Activated CD8-positive, alpha-beta T cell treated with anti-CD3 and anti-CD28 coated beads, Interleukin-2, amount 10 ng/mL, durations not matched to agents 7 days and 5 days (primary cell): ENCODE measurements around the gene PAK6. TPM values are rescaled to one million over a fixed set of nuclear protein-coding genes. Genes with fewer than 3 reads are reported as not detected.

Experiments
- ATAC-seq: fragments of 150-1000 bp; cut with Tn5 transposase; one replicate; pipeline ENCODE4 v1.10.0; 2021; ENCODE audit warnings: moderate library complexity
- CTCF ChIA-PET: fragments of 350-600 bp; sonication (Branson Sonifier 250); formaldehyde crosslinking; loops from one replicate; lab custom pipeline; 2021; ENCODE audit warnings: antibody characterized with exemption; lab: Charles Lee
- POLR2A ChIA-PET: fragments of 350-600 bp; sonication (Branson Sonifier 250); formaldehyde crosslinking; loops from one replicate; lab custom pipeline; 2021; ENCODE audit warnings: antibody characterized with exemption; lab: Charles Lee
- DNase-seq: peaks from one replicate; pipeline ENCODE4 v3.0.0-alpha.2; 2020
- H3K27ac Mint-ChIP-seq: one replicate; pipeline ENCODE4 v1.8.0; 2021; ENCODE audit warnings: mild to moderate bottlenecking, mixed read lengths
- H3K27me3 Mint-ChIP-seq: one replicate; pipeline ENCODE4 v1.8.0; 2021; ENCODE audit warnings: low read depth, mixed read lengths
- H3K36me3 Mint-ChIP-seq: one replicate; pipeline ENCODE4 v1.8.0; 2021; ENCODE audit warnings: low read depth, mixed read lengths
- H3K4me1 Mint-ChIP-seq: one replicate; pipeline ENCODE4 v1.8.0; 2021; ENCODE audit warnings: low read depth, mixed read lengths
- H3K4me3 Mint-ChIP-seq: one replicate; pipeline ENCODE4 v1.8.0; 2021; ENCODE audit warnings: mild to moderate bottlenecking, mixed read lengths
- H3K9me3 Mint-ChIP-seq: one replicate; pipeline ENCODE4 v1.8.0; 2022; ENCODE audit warnings: mixed read lengths; ENCODE audit not compliant: insufficient read depth
- total RNA-seq, 2 experiments: library from RNA; stranded (reverse); gene quantifications; one replicate each; pipeline ENCODE4 v1.2.3, GENCODE V29; 2021

PAK6 gene
- total RNA-seq, 2 experiments from 2014 or later, result 1.2 to 1.4 TPM

DNA sequence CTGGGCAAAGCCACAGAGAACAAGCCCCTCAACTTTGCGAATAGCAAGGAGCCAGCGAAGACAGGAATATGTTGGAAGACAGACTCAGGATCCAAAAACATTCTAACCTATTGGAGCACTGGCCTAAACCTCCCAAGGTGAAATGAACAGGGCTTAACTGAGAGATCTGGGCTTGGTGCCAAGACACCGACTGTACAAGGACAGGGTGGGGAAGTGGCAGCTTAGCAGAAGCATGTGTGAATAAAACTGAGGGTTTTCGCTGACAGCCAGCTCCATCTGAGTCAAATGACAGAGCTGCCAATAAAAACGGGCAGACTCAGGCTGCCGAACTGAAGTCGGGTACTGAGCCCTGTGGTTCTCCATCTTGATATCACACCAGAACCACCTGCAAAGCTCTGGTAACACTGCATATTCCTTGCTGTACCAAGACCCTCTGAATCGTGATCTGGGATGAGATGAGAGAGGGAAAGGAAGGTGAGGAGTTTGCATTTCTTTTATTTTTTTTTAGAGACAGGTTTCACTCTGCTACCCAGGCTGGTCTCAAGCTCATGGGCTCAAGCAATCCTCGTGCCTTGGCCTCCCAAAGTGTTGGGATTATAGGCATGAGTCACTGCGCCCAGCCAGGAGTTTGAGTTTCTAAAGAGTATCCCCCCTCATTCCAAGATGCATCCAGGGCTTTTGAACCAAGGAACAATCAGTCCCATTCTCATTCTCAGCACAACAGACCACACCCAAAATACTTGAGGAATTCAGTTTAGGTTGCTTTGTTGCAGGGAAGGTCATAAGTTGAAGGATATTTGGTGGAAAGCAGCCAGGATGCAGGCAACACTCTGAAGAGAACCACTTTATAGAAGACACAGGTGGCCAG, 74.9 kb downstream of the PAK6 start:
- ATAC-seq (no peak), DNase-seq (peak; percentile 47)
- ChIA-PET CTCF (interaction anchor here (0.8 to 21.9 kb wide), 7 partner anchors 6 to 38 kb away, joined by 3 to 559 read pairs (median 3); partner anchors contain the start of genes ANKRD63, CCDC9B and INAFM2), POLR2A (interaction anchor here (0.9 kb wide), 1 partner anchor 22 kb away, joined by 5 read pairs; no protein-coding TSS in a partner anchor)
- Mint-ChIP-seq H3K27ac (peak overlapping the region; percentile 22), H3K9me3 (no peaks in the 10 kb centered on the region), H3K4me1 (peaks cover 22% of the 10 kb centered on the region), H3K36me3 (no peaks in the 10 kb centered on the region), H3K27me3 (peaks cover 54% of the 10 kb centered on the region), H3K4me3 (no peak overlapping the region)

DNA sequence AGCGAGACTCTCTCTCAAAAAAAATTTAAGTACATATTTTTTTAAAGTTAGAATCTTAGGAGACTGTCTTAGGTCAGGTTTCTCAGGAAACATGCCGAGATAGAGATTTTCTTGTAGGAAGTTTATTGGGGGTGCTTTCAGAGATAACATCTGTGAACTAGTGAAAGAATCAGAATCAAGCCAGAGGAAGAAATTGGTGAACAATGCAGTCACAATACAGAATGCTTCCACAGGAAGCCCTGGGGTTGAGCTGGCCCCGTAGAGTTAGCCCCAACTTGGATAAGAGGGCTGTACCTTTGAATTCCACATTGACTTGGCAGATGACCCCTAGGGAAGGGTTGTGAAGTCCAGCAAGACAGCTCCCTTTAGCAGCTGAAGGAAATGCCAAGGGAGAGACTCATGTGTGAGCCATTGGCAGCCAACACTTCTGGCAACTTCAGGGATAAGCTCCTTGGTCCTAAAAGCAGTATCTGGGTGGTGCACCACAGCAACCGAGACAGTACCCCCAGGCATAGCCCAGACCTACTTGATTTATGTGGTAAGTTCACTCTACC, 75.9 kb downstream of the PAK6 start:
- Mint-ChIP-seq H3K9me3 (no peaks in the 10 kb centered on the region), H3K36me3 (no peaks in the 10 kb centered on the region), H3K27me3 (peaks cover 56% of the 10 kb centered on the region), H3K4me1 (peaks cover 12% of the 10 kb centered on the region), H3K4me3 (no peak overlapping the region), H3K27ac (no peak overlapping the region)
- ChIA-PET POLR2A (interaction anchor here (0.7 kb wide), 1 partner anchor 19 kb away, joined by 3 read pairs; no protein-coding TSS in a partner anchor), CTCF (interaction anchor here (1.2 to 21.9 kb wide), 5 partner anchors 10 to 39 kb away, joined by 3 to 559 read pairs (median 5); partner anchors contain the start of gene CCDC9B)
- no peak for DNase-seq
- ATAC-seq, result no peak

DNA sequence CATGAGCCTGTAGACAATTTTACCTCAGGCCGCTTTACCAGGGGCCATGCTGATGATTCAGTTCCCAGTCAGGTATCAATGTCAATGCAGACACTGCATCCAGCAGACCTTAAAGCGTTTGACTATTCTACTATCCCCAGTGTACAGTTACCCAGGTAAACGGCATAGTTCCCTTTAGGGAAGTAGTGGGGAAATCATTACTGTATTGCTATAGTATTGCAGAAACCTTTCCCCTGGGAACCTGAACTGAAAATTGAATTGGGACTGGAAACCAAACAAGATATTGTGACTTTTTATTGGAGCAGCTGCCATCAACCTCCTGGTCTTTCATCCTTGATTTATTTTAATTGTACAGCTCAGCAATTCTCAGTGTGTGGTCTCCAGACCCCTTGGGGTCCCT, 78.1 kb downstream of the PAK6 start:
- no peaks in the 10 kb centered on the region for H3K9me3 Mint-ChIP-seq
- H3K27ac Mint-ChIP-seq, result no peak overlapping the region
- H3K36me3 Mint-ChIP-seq, result no peaks in the 10 kb centered on the region
- ChIA-PET POLR2A (interaction anchor here (1.2 kb wide), 1 partner anchor 9 kb away, joined by 3 read pairs; the partner anchor contains the start of gene PLCB2), CTCF (interaction anchor here (1.5 to 21.9 kb wide), 4 partner anchors 7 to 41 kb away, joined by 5 to 559 read pairs (median 242); partner anchors contain the start of genes CCDC9B and PLCB2)
- DNase-seq (no peak), ATAC-seq (no peak)
- H3K27me3 Mint-ChIP-seq, result peaks cover 50% of the 10 kb centered on the region
- no peak overlapping the region for H3K4me3 Mint-ChIP-seq
- peaks cover 17% of the 10 kb centered on the region for H3K4me1 Mint-ChIP-seq

DNA sequence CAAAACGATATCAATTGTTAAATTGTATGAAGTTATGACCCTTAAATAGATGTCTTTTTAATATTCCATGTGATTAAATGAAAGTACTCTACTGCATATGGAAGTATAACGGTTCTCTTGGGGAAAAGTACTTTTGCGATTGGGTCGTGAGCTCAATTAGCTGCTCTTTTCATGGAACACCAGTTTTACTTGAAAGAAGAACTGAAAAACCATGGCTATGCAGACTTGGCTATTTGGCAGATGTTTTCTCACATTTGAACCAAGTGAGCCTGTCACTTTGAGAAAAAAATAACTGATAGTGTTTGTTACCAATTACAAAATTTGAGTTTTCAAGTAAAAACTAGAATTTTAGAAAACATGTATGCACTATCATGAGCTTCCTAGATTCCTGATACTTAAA, 78.7 kb downstream of the PAK6 start:
- ATAC-seq (no peak), DNase-seq (no peak)
- Mint-ChIP-seq H3K9me3 (no peaks in the 10 kb centered on the region), H3K4me1 (peaks cover 23% of the 10 kb centered on the region), H3K4me3 (no peak overlapping the region), H3K27ac (no peak overlapping the region), H3K27me3 (peaks cover 45% of the 10 kb centered on the region), H3K36me3 (no peaks in the 10 kb centered on the region)
- POLR2A ChIA-PET, result interaction anchor here (1.2 kb wide), 1 partner anchor 10 kb away, joined by 3 read pairs; the partner anchor contains the start of gene PLCB2
- CTCF ChIA-PET, result interaction anchor here (1.5 to 21.9 kb wide), 4 partner anchors 7 to 41 kb away, joined by 5 to 559 read pairs (median 242); partner anchors contain the start of genes CCDC9B and PLCB2

DNA sequence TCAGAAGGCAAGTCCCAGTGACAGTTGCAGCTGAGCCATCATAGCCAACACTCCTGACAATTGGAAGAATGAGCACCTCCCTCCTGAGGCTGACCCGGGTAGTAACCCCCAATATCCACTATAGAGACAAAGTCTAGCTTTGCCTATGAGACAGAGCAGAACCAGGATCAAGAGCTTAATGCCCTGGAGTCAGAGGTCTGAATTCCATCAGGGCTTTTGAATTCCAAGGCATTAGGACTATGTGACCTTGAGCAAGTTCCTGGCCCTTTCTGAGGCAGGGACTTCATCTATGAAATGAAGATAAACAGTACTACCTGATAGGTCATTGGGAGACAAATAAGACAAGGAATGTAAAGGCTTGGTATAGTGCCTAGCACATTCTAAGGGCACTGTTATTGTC, 81.5 kb downstream of the PAK6 start:
- CTCF ChIA-PET, result interaction anchor here (1.0 to 21.9 kb wide), 13 partner anchors 9 to 281 kb away, joined by 3 to 559 read pairs (median 6); partner anchors contain the start of genes CCDC9B, IVD, PLCB2 and SRP14
- ATAC-seq, result no peak
- Mint-ChIP-seq H3K4me3 (no peak overlapping the region), H3K27me3 (peaks cover 29% of the 10 kb centered on the region), H3K9me3 (no peaks in the 10 kb centered on the region), H3K4me1 (peaks cover 29% of the 10 kb centered on the region), H3K27ac (no peak overlapping the region), H3K36me3 (peaks cover 4% of the 10 kb centered on the region)
- DNase-seq, result no peak
- POLR2A ChIA-PET, result interaction anchor here (1.8 kb wide), 1 partner anchor 13 kb away, joined by 8 read pairs; the partner anchor contains the start of gene PLCB2

DNA sequence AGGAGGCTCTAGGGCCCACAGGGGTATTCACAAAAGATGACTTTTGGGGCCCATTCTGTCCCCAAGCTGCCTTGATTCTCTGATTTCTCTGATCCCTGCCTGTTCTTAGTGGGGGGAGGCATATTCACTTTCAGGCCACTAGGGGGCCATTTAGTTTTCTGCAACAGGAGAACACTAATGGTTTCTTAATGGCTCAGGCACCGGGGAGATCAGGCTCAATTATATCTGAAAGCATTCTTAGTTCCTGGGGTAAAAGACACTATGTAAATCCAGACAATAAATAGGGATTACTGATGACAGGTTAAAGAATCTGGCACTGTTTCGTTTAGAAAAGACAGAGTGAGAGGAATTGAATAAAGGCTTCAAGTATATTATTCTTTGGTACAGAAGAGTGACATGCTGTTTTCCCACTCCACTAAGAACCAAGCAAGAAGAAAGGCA, 82.1 kb downstream of the PAK6 start:
- Mint-ChIP-seq H3K27me3 (peaks cover 25% of the 10 kb centered on the region), H3K36me3 (peaks cover 4% of the 10 kb centered on the region), H3K4me1 (peaks cover 30% of the 10 kb centered on the region), H3K9me3 (no peaks in the 10 kb centered on the region), H3K4me3 (no peak overlapping the region), H3K27ac (no peak overlapping the region)
- peak; percentile 75 for DNase-seq
- peak; percentile 17 for ATAC-seq
- ChIA-PET POLR2A (interaction anchor here (1.8 kb wide), 1 partner anchor 13 kb away, joined by 8 read pairs; the partner anchor contains the start of gene PLCB2), CTCF (interaction anchor here (0.7 to 21.9 kb wide), 16 partner anchors 8 to 274 kb away, joined by 3 to 559 read pairs (median 4); partner anchors contain the start of genes CCDC9B, IVD and PLCB2)

DNA sequence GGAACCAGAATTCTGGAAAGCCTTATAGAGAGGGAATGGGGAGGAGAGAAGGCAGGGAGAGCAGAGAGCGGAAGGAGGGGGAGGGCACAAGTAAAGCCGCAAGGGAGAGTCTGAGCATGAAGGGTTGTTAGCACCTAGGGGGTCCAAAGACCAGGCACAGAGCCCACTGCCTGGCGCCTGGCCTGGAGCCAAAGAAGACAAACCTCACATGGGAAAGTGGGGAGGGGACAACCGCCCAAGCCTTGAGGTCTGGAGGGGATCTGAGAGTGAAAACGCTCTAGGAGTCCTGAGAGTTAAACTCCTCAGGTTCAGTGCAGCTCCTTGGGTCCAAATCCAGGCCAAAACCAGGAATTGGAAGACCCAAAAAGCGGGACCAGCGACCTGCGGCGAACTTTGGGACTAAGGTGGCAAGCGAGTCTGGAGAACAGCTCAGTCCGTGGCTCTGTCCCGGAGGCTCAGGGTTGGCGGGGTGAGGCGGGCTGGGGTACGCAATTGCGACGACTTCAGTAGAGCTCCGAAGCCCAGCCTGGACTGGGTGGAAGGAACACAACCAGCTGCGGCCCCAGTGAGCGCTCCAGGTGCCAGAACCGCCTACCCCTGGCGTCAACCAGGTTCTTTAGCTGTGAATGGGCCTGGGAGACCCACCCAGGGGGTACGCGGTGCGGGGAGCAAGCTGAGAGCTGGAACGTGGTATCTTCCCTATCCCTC, 83.8 kb downstream of the PAK6 start:
- Mint-ChIP-seq H3K9me3 (no peaks in the 10 kb centered on the region), H3K4me1 (peaks cover 31% of the 10 kb centered on the region), H3K27ac (no peak overlapping the region), H3K27me3 (peaks cover 12% of the 10 kb centered on the region), H3K36me3 (peaks cover 7% of the 10 kb centered on the region), H3K4me3 (peak overlapping the region; percentile 73)
- no peak for ATAC-seq
- POLR2A ChIA-PET, result interaction anchor here (0.6 to 2.0 kb wide), 4 partner anchors 9 to 68 kb away, joined by 3 to 17 read pairs (median 3); partner anchors contain the start of gene PLCB2
- DNase-seq, result no peak
- CTCF ChIA-PET, result interaction anchor here (1.0 to 21.9 kb wide), 21 partner anchors 9 to 535 kb away, joined by 3 to 559 read pairs (median 4); partner anchors contain the start of genes ANKRD63, CCDC9B and PLCB2

DNA sequence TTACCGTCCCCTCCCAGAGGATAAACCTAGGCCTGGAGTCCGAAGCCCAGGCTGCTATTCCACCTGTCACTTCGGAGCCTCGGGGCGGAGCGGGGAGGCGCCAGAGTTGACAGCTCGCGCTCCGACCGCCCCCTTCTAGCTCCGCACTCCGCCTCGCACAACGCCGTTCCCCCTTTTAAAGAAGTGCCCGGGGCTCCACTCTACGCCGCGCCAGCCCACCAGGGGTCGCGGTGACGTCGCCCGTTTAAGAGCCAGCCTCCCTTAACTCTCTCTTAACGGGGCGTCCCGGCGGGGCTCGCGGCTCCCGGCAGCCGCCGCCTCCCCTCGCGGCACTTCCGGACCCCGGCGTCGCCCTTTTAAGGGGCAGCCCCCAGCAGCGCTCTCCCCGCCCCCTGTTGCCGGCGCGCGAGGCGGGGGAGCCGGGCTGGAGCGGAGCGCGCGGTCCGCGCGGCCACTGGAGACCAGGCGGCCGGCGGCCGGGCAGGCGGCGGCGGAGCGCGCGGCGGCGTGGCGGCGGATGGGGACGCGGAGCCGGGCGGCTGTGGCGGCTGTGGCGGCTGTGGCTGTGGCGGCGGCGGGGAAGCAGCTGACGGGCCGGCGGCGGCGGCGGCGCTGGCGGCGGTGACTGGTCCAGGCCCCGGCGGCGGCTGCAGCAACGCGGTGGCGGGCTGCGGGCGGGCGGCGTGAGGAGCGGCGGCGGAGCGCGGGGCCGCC, 84.5 kb downstream of the PAK6 start, which contains the start of gene INAFM2:
Gene INAFM2 (plus strand): TSS at position 454 of the 714 bp plus-strand sequence. CDS start 364 bp downstream, outside the sequence.
- H3K27me3 Mint-ChIP-seq, result peaks cover 8% of the 10 kb centered on the region
- H3K9me3 Mint-ChIP-seq, result no peaks in the 10 kb centered on the region
- H3K4me1 Mint-ChIP-seq, result peaks cover 31% of the 10 kb centered on the region
- peaks cover 7% of the 10 kb centered on the region for H3K36me3 Mint-ChIP-seq
- no peak within 1 kb of the TSS for H3K27ac Mint-ChIP-seq
- ChIA-PET POLR2A (interaction anchor here (0.6 to 2.0 kb wide), 4 partner anchors 9 to 69 kb away, joined by 3 to 17 read pairs (median 3); partner anchors contain the start of gene PLCB2), CTCF (interaction anchor here (1.0 to 21.9 kb wide), 20 partner anchors 9 to 535 kb away, joined by 3 to 559 read pairs (median 4); partner anchors contain the start of genes ANKRD63, CCDC9B and PLCB2)
- H3K4me3 Mint-ChIP-seq, result peak within 1 kb of the TSS; percentile 73
- DNase-seq, result peak; percentile 95
- peak; percentile 91 for ATAC-seq

DNA sequence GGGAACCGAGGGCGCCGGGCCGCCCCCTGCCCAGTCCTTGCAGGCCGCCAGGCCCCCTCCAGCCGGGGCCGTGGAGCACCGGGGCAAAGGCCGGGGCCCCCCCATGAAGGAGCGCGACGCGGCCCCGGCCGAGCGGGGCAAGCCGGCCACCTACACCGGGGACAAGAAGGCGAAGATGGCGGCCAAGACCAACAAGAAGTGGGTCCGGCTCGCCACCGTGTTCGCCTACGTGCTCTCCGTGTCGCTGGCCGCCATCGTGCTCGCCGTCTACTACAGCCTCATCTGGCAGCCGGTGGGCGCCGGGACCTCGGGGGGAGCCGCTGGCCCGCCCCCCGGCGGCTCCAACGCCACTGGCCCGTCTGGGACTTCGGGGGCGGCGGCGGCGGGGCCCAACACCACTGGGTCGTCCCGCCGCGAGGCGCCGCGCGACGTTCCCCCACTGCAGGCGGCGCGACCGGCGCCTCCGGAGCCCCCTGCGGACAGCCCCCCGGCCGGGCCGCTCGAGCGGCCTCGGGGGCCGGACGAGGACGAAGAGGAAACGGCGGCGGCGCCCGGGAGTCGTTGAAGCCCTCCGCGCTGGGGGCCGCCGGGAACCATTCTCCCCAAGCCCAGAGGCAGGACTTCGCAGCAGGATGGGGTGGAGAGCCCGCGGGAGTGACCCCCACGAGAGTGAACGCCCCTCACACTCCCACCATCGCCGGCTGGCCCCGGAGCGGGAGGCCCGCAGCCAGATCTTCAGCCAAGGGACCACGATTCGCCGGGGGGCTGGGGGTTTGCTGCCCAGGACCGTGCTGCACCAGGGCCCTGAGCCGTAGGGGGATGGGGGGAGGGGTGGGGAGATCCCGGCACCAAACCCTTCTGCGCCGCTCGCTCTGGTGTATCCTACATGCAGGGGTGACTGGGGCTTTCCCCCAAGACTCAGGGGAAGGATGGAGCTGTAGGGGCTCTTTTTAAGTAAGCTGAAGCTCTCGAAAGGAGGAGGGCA, 85.4 kb downstream of the PAK6 start:
- ChIA-PET CTCF (interaction anchor here (0.7 to 17.8 kb wide), 12 partner anchors 8 to 51 kb away, joined by 3 to 326 read pairs (median 14); partner anchors contain the start of genes CCDC9B, DISP2 and PLCB2), POLR2A (interaction anchor here (2.0 kb wide), 1 partner anchor 16 kb away, joined by 17 read pairs; the partner anchor contains the start of gene PLCB2)
- Mint-ChIP-seq H3K27me3 (peaks cover 8% of the 10 kb centered on the region), H3K4me3 (peak overlapping the region; percentile 62), H3K4me1 (peaks cover 37% of the 10 kb centered on the region), H3K9me3 (no peaks in the 10 kb centered on the region), H3K36me3 (peaks cover 7% of the 10 kb centered on the region), H3K27ac (no peak overlapping the region)
- peak; percentile 7 for ATAC-seq
- peak; percentile 46 for DNase-seq
